Activated B cell treated with CpG ODN at 0.5 μM for 24 hours (primary cell): ENCODE results near the gene EVI5. TPM values are rescaled to one million over a fixed set of nuclear protein-coding genes. Genes with fewer than 3 reads are reported as not detected.
"Not testable (repeated sequence)": the region's sequence is repeated elsewhere in the genome, so short reads cannot be mapped to it uniquely, and the experiment has no call there.

ENCODE experiments used
- ATAC-seq: fragments of 200-7000 bp; cut with Tn5 transposase; one replicate; pipeline ENCODE4 v1.10.0; 2021; ENCODE audit warnings: low read depth, mild to moderate bottlenecking, moderate library complexity
- CTCF ChIA-PET: fragments of 350-600 bp; sonication (Branson Sonifier 250); formaldehyde crosslinking; loops from one replicate; lab custom pipeline; 2021; ENCODE audit warnings: antibody characterized with exemption; lab: Charles Lee
- POLR2A ChIA-PET: fragments of 350-600 bp; sonication (Branson Sonifier 250); formaldehyde crosslinking; loops from one replicate; lab custom pipeline; 2021; ENCODE audit warnings: antibody characterized with exemption; lab: Charles Lee
- DNase-seq: peaks from one replicate; pipeline ENCODE4 v3.0.0; 2022
- H3K27ac Mint-ChIP-seq: one replicate; pipeline ENCODE4 v1.8.0; 2020; ENCODE audit warnings: mixed read lengths
- H3K27me3 Mint-ChIP-seq: one replicate; pipeline ENCODE4 v1.8.0; 2021; ENCODE audit warnings: mixed read lengths
- H3K36me3 Mint-ChIP-seq: one replicate; pipeline ENCODE4 v1.8.0; 2021; ENCODE audit warnings: low read depth, mixed read lengths
- H3K4me1 Mint-ChIP-seq: one replicate; pipeline ENCODE4 v1.8.0; 2021; ENCODE audit warnings: mixed read lengths
- H3K4me3 Mint-ChIP-seq: one replicate; pipeline ENCODE4 v1.8.0; 2020; ENCODE audit warnings: mild to moderate bottlenecking, mixed read lengths
- H3K9me3 Mint-ChIP-seq: one replicate; pipeline ENCODE4 v1.8.0; 2020; ENCODE audit warnings: mixed read lengths
- intact Hi-C: fragments of 100-400 bp; cut with micrococcal nuclease; formaldehyde crosslinking; loops from one replicate; pipeline ENCODE4 v1.15.1; 2024
- total RNA-seq: library from RNA; stranded (reverse); gene quantifications from 2 replicates; pipeline ENCODE4 v1.2.3, GENCODE V29; 2022
- TF ChIP-seq, protein P1 (sequence below): fragments of 200-600 bp; IDR thresholded peaks from one replicate; pipeline ENCODE4 v1.8.0; 2022; ENCODE audit warnings: antibody characterized with exemption, mild to moderate bottlenecking

Gene EVI5
- total RNA-seq, 1 donor from 2014 or later = 27.4 TPM

DNA sequence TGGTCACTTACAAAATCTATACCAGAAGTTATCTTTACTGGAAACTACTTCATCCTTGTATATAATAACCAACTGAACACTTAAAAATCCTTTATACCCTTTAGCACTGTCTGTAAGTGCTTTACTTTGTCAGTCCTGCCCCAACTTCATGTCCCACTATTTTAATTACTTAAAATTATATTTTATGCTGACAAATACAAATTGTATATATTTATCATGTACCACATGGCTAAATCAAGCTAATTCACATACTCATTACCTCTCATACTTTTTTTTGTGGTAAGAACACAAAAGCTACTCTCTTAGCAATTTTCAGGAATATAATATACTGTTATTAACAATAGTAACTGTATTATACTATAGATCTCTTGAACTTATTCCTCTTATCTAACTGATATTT is 63.0 kb downstream of the EVI5 start:
- intact Hi-C loops = no loop called here
- DNase-seq = no peak
- Mint-ChIP-seq H3K4me3 (no peak overlapping the region), H3K4me1 (peaks cover 2% of the 10 kb centered on the region), H3K9me3 (peaks cover 7% of the 10 kb centered on the region), H3K36me3 (peaks cover 32% of the 10 kb centered on the region), H3K27ac (no peak overlapping the region), H3K27me3 (no peaks in the 10 kb centered on the region)
- TF ChIP-seq, protein P1, sequence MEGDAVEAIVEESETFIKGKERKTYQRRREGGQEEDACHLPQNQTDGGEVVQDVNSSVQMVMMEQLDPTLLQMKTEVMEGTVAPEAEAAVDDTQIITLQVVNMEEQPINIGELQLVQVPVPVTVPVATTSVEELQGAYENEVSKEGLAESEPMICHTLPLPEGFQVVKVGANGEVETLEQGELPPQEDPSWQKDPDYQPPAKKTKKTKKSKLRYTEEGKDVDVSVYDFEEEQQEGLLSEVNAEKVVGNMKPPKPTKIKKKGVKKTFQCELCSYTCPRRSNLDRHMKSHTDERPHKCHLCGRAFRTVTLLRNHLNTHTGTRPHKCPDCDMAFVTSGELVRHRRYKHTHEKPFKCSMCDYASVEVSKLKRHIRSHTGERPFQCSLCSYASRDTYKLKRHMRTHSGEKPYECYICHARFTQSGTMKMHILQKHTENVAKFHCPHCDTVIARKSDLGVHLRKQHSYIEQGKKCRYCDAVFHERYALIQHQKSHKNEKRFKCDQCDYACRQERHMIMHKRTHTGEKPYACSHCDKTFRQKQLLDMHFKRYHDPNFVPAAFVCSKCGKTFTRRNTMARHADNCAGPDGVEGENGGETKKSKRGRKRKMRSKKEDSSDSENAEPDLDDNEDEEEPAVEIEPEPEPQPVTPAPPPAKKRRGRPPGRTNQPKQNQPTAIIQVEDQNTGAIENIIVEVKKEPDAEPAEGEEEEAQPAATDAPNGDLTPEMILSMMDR = no peak
- ATAC-seq = no peak
- POLR2A ChIA-PET = no interaction called here
- CTCF ChIA-PET = no interaction called here

DNA sequence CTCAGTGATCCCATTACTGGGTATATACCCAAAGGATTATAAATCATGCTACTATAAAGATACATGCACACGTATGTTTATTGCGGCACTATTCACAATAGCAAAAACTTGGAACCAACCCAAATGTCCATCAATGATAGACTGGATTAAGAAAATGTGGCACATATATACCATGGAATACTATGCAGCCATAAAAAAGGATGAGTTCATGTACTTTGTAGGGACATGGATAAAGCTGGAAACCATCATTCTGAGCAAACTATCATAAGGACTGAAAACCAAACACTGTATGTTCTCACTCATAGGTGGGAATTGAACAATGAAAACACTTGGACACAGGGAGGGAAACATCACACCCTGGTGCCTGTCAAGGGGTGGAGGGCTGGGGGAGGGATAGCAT is 63.8 kb downstream of the EVI5 start:
- DNase-seq, H3K9me3 Mint-ChIP-seq, POLR2A ChIA-PET, H3K4me3 Mint-ChIP-seq, CTCF ChIA-PET, ATAC-seq, H3K4me1 Mint-ChIP-seq, intact Hi-C loops, H3K27me3 Mint-ChIP-seq, H3K27ac Mint-ChIP-seq: not testable (repeated sequence)
- H3K36me3 Mint-ChIP-seq = peaks cover 34% of the 10 kb centered on the region

DNA sequence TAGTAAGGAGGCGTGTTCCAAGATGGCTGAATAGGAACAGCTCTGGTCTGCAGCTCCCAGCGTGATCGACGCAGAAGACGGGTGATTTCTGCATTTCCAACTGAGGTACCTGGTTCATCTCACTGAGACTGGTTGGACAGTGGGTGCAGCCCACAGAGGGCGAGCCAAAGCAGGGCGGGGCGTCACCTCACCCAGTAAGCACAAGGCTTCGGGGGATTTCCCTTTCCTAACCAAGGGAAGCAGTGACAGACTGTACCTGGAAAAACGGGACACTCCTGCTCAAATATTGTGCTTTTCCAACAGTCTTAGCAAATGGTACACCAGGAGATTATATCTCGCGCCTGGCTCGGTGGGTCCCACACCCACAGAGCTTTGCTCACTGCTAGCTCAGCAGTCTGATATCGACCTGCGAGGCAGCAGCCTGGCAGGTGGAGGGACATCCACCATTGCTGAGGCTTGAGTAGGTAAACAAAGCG is 69.4 kb downstream of the EVI5 start:
- DNase-seq, H3K9me3 Mint-ChIP-seq, CTCF ChIA-PET, POLR2A ChIA-PET, H3K27me3 Mint-ChIP-seq, H3K4me3 Mint-ChIP-seq, intact Hi-C loops, H3K27ac Mint-ChIP-seq, H3K4me1 Mint-ChIP-seq, ATAC-seq: not testable (repeated sequence)
- peaks cover 20% of the 10 kb centered on the region for H3K36me3 Mint-ChIP-seq

DNA sequence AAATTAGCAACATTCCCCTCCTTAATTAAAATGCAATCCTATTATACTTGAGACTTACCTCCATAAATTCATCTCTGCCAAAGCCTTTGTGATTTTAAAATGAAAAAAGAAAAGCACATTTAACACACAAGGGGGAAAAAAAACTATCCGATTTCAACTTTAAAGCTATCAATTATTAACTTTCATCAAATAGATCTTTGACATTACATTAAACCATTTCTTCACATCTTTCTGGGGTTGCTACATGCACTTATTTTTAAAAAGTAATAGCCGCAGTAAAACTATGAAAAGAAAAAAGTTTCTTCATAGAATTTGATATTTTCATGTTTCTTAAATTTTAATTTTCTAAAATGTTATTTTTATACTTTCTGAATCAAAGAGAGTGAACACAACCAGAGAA is 71.0 kb downstream of the EVI5 start:
- Mint-ChIP-seq H3K9me3 (peaks cover 5% of the 10 kb centered on the region), H3K27ac (no peak overlapping the region), H3K36me3 (peaks cover 19% of the 10 kb centered on the region), H3K4me3 (no peak overlapping the region), H3K27me3 (no peaks in the 10 kb centered on the region), H3K4me1 (peaks cover 2% of the 10 kb centered on the region)
- TF ChIP-seq, protein P1 = no peak
- CTCF ChIA-PET = no interaction called here
- POLR2A ChIA-PET = no interaction called here
- no peak for DNase-seq
- no peak for ATAC-seq
- intact Hi-C loops = no loop called here

DNA sequence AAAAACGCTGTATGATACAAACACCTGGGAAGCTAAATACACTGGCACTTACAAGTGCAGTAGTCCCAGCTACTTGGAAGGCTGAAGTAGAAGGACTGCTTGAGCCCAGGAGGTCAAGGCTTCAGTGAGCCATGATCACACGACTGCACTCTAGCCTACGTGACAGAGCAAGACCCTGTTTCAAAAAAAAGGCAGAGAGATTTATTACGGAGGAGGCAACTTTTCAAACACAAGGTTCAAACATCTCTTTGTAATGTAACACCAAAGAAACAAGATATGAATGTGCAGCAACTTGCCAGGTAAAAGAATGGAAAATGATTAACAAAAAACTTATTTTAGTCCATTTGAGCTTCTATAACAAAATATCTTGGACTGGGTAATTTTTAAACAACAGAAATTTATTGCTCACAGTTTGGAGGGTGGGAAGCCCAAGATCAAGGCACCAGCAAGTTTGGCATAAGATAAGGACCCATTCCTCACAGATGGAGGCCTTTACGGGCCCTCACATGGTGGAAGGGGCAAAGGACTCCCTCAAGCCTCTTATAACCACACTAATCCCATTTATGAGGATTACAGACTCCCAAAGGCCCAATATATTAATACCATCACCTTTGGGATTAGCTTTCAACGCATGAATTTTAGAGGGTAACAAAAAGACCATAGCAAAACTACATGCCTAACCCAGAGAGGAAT is 73.3 kb downstream of the EVI5 start:
- CTCF ChIA-PET = no interaction called here
- TF ChIP-seq, protein P1 = no peak
- POLR2A ChIA-PET = no interaction called here
- intact Hi-C loops = no loop called here
- Mint-ChIP-seq H3K9me3 (no peaks in the 10 kb centered on the region), H3K4me1 (no peaks in the 10 kb centered on the region), H3K27ac (no peak overlapping the region), H3K36me3 (peaks cover 11% of the 10 kb centered on the region), H3K4me3 (no peak overlapping the region), H3K27me3 (no peaks in the 10 kb centered on the region)
- ATAC-seq (no peak), DNase-seq (no peak)

DNA sequence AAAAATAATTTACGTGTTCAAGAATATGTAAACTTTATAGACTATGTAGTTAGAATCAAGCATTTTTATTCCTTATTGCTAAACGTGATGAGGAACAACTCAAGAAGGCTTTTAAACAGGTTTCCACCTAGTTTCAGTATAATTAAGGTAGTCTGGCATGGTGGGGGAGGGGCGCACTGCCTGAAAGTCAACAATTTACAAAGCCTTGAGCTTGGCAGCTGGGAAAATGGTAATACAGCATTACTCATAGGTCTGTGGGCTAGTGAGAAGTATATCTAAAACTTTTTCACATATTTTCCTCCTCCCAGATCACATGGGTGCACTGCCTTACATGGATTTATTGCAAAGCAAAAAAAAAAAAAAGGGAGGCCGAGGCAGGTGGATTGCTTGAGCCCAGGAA is 75.2 kb downstream of the EVI5 start:
- ChIA-PET CTCF (no interaction called here), POLR2A (no interaction called here)
- intact Hi-C loops = no loop called here
- TF ChIP-seq, protein P1 = no peak
- Mint-ChIP-seq H3K36me3 (peaks cover 8% of the 10 kb centered on the region), H3K27me3 (no peaks in the 10 kb centered on the region), H3K9me3 (no peaks in the 10 kb centered on the region), H3K27ac (no peak overlapping the region), H3K4me1 (no peaks in the 10 kb centered on the region), H3K4me3 (no peak overlapping the region)
- no peak for DNase-seq
- no peak for ATAC-seq
